ENCODE results near the gene AUTS2.

Gene AUTS2

GRCh38 chr7:69661342-69661741 is 63.1 kb downstream of the AUTS2 start:
- no peak for DNase-seq

GRCh38 chr7:69663911-69664832 is 65.9 kb downstream of the AUTS2 start:
- DNase-seq, result no peak

GRCh38 chr7:69665369-69665768 is 67.1 kb downstream of the AUTS2 start:
- no peak for DNase-seq

GRCh38 chr7:69668339-69668870 is 70.1 kb downstream of the AUTS2 start:
- no peak for DNase-seq

GRCh38 chr7:69670701-69671100 is 72.4 kb downstream of the AUTS2 start:
- no peak for DNase-seq

GRCh38 chr7:69673074-69673473 is 74.8 kb downstream of the AUTS2 start:
- no peak for DNase-seq

GRCh38 chr7:69674701-69675182 is 76.5 kb downstream of the AUTS2 start:
- no peak for DNase-seq

GRCh38 chr7:69676247-69676646 is 78.0 kb downstream of the AUTS2 start:
- DNase-seq, result no peak

- no peak for DNase-seq
These were observed 79.0 kb downstream of the AUTS2 start for GRCh38 chr7:69677054-69677852.

- no peak for DNase-seq
These were observed 79.7 kb downstream of the AUTS2 start for GRCh38 chr7:69677881-69678493.

- DNase-seq, result no peak
These were observed 80.4 kb downstream of the AUTS2 start for GRCh38 chr7:69678494-69679187.

- no peak for DNase-seq
These were observed 82.9 kb downstream of the AUTS2 start for GRCh38 chr7:69681181-69681580.

GRCh38 chr7:69682518-69682917 is 84.2 kb downstream of the AUTS2 start:
- DNase-seq, result no peak

- DNase-seq, result no peak
These were observed 84.7 kb downstream of the AUTS2 start for GRCh38 chr7:69683002-69683401.

- no peak for DNase-seq
These were observed 86.4 kb downstream of the AUTS2 start for GRCh38 chr7:69684369-69685292.

- DNase-seq, result no peak
These were observed 87.0 kb downstream of the AUTS2 start for GRCh38 chr7:69685293-69685631.

GRCh38 chr7:69686366-69686765 is 88.1 kb downstream of the AUTS2 start:
- no peak for DNase-seq

- DNase-seq, result no peak
These were observed 89.6 kb downstream of the AUTS2 start for GRCh38 chr7:69687739-69688433.

- no peak for DNase-seq
These were observed 92.1 kb downstream of the AUTS2 start for GRCh38 chr7:69690329-69690728.

- DNase-seq, result no peak
These were observed 93.1 kb downstream of the AUTS2 start for GRCh38 chr7:69691327-69691726.

GRCh38 chr7:69691734-69692133 is 93.5 kb downstream of the AUTS2 start:
- DNase-seq, result no peak

Data from 8988T (cell line).